HG02870 (cell line): Measurements from ENCODE around the gene RFWD3.
"Not testable (repeated sequence)": the region's sequence is repeated elsewhere in the genome, so short reads cannot be mapped to it uniquely, and the experiment has no call there.

Experiments
- ATAC-seq: cut with Tn5 transposase; IDR thresholded peaks from one replicate; pipeline ENCODE4 v1.9.1; 2021; ENCODE audit warnings: mild to moderate bottlenecking, moderate library complexity; ENCODE audit not compliant: unreplicated experiment

RFWD3 gene

DNA sequence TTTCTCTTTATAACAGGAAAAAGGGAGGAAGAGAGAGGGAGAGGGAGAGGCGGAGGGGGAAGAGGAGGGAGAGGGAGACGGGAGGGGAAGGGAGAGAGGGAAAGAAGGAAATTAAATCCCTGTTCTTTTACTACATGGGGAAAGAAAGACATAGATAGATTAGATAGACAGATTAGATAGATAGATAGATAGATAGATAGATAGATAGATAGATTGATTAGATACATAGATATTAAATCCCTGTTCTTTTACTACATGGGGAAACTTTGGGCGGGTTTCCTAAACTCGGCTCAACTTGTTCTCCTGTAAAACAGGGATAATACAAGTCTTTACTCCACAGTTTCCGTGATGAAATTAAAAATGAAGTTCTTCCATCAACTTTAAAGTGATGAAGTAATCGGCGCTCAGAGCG, 661 bp downstream of the RFWD3 start:
- ATAC-seq = no peak

DNA sequence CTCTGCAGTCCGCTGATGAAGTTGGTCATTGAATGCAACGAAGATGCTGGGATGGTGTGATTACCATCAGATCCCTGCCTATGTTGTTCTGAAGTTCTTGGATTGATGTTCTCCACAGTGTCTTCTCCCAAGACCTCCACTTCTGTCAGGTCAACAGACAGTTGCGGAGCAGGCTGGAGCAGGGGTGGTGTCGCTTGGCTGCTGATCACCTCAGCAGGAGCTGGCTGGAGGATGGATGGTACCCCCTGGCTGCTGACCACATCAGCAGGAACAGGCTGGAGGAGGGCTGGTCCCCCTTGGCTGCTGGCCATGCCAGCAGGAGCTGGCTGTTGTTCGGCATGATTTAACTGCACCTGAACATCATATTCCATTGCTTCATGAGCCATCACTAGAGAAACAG, 5.6 kb downstream of the RFWD3 start:
- ATAC-seq = no peak

DNA sequence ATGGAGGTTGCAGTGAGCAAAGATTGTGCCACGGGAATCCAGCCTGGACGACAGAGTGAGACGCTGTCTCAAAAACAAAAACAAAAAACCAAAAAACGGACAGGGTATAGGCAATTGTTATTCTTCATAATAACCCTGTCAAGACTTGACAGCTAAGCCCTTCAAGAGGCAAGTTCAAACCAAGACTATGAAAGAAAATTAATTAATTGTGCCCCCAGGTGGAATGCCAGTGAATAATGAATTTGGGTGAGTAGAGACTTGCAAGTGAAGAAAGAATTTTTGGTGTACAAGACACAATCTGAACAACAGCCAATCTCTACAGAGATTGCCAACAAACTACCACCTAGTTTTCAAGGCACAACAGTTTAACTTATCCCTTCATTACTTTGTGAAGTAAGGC, 6.3 kb downstream of the RFWD3 start:
- no peak for ATAC-seq

DNA sequence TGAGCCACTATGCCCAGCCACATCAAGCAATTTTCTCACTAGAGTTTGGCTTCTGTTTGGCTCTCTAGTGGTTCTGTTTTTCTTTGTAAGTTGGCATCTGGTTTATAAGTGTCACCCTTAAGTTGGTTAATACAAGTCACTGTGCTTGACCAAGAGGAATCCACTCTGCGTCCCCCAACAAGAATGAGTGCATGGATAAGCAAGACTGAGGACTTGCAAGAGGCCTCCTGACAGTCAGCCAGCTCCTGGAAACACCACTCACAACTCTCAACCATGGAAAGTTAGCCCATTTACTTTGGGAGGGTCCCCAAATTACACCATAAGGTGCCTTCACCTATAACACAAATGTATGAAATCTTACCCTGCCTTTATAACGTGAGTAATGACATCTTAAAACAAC, 7.6 kb downstream of the RFWD3 start:
- no peak for ATAC-seq

DNA sequence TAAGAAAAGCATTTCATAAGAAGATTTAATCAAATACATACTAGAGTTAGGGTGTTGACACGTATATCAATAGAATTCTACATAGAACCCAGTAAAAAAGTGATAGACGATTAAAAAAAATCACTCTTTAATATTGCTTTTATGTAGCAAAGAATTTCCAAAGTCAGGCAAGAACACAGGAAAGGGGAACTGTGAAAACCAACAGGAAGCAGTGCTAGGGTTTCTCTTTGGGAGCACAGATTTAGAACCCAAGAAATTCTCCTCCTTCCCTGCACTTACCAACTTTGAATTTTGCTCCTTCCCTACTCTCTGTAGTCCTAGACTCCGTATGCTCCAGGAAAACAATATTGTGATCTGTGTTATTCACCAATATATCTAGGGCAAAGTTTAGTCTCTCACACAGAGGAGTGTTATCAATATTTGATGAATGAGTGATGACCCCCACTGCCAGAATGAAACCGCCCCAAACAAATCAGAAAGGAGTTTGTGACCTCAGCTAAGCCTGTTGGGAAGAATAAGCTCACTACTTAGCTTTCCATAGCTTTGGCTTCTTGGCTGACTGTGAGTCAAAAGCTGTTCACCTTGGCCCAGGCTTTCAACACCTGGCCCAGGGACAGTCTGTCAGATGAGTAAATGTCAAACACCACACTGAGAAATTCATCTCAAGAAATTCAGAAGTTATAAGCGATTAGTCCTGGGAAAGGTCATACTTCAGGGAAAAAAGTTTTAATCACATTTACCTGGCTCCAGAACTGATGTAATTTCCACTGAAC, 8.6 kb downstream of the RFWD3 start:
- ATAC-seq = no peak

DNA sequence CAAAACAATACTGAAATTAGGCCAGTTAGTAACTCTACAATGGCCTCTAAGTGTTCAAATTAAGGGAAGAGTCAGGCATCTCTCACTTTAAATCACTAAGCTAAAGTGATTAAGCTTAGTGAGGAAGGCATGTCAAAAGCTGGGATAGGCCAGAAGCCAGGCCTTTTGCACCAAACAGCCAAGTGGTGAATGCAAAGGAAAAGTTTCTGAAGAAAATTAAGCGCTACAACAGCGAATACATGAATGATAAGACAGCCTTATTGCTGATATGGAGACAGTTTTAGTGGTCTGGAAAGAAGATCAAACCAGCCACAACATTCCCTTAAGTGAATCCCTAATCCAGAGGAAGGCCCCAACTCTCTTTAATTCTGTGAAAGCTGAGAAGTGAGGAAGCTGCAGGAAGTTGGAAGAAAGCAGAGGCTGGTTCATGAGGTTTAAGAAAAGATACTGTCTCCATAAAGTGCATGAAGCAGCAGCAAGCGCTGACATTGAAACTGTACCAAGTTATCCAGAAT, 12.1 kb downstream of the RFWD3 start:
- ATAC-seq = no peak

DNA sequence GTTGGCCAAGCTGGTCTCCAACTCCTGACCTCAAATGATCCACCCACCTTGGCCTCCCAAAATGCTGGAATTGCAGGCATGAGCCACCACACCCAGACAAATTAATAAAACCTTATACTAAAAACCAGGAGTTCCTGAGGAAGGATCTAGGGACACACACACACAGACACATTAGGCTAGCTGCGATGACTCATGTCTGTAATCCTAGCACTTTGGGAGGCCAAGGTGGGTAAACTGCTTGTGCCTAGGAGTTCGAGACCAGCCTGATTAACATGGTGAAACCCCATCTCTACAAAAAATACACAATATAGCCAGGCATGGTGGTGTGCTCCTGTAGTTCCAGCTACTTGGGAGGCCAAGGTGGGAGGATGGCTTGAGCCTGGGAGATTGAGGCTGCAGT, 13.8 kb downstream of the RFWD3 start:
- ATAC-seq = not testable (repeated sequence)

DNA sequence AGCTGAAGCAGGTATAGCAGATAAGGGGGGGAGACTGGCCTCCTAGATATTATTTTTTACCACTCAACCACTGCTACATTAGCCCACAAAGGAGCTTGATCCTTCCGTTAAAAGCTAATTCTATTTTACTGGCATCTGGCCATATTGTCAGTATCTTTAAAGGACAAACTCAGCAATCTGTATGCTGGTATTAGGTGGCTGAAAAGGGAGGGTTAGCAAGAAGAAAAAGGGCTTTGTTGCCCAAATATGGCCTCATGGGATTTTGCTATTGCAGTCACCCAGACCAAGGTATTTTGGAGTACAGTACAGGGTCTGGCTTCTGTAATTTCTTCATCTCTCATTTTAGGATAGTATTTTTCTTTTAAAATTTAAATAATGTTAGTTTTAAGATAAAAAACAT, 14.4 kb downstream of the RFWD3 start:
- ATAC-seq = no peak

DNA sequence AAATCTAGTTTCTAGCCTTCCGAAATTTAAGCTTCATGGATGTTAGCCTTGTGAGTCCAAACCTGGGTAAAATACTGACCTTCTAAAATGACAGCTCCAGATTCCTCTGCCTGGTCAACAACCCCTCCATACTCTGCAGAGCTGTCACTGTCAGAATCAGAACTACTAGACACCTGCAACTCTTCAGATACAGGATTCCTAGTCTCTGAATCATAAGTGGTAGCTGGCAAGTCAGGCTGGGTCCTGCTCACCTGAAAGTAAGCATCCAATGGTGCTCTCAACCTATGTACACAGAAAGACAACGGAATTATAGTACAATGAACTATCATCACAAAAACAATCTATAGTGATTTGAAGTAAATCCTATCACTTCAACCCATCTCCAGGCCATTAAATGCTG, 14.8 kb downstream of the RFWD3 start:
- no peak for ATAC-seq

DNA sequence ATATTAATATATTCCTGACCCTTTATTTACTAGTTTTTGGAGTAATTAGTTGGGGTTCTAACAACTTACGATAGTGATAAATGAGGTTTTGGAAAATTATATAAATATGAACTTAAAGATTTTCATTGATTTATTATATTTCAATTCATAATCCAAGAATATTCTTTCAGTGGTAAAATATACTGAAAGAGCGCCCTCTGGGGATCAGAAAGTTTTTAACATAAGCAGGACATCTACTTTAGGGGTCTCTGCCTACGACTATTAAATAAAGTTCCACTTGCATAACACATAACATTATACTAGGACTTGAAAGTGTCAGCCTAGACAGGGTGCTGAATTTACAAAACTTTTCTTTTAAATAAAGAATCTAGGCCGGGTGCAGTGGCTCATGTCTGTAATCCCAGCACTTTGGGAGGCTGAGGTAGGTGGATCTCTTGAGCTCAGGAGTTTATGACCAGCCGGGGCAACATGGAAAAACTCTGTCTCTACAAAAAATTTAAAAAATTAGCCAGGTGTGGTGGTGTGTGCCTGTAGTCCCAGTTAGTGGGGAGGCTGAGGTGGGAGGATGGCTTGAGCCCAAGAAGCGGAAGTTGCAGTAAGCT, 15.6 kb downstream of the RFWD3 start:
- no peak for ATAC-seq

DNA sequence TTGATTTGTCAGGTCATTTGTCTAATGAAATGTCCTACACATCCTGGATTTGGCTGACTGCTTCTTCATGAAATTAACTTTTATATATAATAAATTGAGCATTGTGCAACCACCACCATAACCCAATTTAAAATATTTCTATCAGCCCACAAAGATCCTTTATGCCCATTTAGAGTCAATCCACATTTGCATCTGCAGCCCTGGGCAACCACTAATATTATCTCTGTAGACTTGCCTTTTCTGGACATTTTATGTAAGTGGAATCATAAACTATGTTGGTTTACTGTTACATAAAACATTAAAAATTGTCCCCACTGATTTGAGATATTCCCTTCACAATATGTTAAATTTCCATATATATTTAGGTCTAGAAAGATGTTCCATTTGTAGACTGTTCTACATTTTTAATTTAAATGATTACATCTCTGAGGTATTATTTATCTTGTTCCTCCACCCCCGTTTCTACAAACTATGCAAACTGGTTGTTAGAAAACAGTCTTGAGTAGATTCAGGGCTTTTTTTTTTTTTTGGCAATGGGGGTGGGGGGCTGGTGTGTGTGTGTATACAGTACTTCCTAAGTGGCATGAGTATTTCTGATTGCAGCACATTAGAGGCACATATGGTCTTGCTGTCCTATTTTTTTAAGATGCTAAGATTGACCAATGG, 16.7 kb downstream of the RFWD3 start:
- ATAC-seq = no peak

DNA sequence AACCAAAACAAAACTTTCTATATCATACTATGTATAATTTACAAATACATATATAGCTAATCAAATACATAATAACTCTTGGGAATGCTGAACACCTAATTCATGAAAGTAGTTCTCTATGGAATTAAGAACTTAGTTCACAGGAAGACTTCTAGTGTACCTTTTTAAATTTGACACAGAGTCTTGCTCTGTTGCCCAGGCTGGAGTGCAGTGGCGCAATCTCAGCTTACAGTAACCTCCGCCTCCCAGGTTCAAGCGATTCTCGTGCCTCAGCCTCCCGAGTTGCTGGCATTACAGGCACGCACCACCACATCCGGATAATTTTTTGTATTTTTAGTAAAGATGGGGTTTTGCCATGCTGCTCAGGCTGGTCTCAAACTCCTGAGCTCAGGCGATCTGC, 24.7 kb downstream of the RFWD3 start:
- no peak for ATAC-seq

DNA sequence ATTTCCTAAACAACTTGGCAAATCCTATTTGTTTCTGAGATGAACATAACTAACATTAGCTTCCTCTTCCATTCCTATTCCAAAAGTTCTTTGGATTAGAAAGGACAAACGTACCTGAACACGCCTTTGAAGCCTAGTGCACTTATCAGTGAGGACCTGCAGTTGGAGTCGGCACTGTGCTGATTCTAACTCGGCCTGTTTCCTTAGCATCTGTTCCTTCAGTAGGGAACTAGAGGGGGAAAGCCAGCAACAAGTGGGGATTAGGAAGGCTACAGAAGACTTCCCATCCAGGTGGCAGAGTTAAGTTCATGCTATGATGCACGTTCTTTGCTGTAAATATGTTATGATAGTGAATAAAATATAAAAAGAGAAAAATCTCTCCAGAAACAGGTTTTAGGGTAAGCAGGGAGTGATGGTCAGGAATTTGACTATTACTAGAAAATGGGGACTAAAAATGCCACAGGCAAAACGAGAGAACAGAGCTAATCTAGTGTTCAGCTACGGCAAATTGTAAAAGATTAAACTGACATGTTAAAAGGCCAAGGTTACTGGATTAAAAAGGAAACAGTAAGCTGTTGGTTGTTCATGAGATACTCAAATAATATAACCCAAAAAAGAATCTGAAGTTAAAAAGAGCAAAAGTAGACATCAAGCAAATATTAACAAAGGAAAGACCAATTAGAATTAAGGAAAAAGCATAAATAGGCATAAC, 28.8 kb downstream of the RFWD3 start:
- no peak for ATAC-seq

DNA sequence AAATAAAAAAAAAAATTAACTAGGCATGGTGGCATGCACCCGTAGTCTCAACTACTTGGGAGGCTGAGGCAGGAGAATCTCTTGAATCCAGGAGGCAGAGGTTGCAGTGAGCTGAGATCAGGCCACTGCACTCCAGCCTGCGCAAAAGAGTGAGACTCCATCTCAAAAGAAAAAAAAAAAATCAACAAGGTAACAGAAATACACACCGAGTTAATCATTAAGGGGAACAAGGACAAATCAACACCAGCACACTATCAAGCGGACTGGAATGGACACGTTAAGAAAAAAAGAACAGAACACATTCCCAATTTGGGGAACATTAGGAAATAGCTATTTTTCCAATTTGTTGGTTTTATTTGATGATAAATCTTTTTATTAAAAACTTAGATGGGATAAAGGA, 31.4 kb downstream of the RFWD3 start:
- no peak for ATAC-seq

DNA sequence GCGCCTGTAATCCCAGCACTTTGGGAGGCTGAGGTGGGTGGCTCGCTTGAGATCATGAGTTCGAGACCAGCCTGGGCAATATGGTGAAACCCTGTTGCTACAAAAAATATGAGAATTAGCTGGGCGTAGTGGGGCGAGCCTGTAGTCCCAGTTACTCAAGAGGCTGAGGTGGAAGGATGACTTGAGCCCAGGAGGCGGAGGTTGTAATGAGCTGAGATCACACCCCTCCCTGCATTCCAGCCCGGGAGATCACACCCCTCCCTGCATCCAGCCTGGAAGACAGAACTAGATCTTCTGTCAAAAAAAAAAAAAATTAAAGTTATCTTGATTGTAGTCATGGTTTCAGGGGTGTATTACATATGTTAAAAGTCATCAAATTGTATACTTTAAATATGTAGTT, 33.0 kb downstream of the RFWD3 start:
- no peak for ATAC-seq

DNA sequence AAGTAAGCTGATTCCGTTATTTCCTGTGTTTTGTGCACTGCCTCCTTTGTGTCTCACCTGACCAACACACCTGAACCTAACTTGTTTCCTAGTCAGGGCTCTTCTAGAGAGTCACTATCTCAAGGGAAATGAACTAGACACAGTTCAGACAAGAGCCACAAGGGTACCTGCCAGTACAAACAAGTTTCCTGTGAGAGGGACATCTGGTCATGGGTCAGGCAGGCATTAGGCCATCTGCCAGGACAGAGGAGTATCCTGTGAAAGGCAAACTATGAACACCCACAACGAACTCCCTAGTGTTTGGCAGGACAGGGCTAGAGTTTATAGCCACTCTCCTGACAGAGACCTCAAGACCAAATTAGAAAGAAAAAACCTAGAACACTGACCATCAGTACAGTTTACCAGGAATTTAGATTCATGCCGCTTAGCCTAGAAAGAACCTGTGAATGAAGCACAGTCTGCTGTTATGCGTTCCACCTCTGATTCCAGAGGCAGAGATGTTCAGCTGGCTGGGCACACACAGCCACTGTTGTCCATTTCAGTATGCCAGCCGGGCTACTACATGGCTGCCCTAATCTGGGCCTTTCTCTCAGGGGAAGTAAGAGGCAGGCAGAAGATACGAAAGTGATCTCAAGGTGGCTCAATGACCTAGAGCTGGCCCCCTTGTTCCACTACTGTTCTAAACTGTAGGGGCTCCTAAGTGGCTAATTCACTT, 39.0 kb downstream of the RFWD3 start:
- ATAC-seq = no peak

DNA sequence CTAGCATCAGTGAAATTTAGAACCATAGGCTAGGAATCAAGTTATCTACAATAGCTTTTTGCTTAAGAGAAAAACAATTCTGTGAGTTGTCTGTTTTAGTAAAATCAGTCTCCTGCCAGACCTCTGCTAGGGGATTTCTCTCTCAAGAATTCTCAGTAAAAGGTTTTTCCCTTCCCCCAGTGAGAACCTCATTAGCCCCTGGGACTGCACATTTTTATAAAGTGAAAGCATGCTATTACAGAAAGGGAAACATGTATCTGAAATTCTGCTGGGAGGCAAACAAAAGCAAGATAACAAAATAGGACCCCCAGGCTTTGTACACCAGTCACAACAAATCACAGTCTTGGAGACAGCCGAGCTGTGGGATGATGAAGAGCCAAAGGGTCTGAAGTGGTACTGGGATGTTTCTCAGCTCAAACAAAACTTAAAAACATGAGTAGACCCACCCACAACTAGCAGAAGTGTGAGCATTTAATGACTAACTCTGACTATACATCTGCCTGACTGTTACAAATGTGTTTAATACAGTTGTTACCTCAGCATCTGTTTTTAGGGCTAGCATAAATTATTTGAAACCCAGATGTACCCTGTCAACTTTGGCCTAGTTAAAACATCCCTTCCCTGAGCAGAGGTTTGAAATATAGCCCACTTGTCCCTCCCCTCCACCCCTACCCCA, 39.8 kb downstream of the RFWD3 start:
- peak; percentile 61 for ATAC-seq

DNA sequence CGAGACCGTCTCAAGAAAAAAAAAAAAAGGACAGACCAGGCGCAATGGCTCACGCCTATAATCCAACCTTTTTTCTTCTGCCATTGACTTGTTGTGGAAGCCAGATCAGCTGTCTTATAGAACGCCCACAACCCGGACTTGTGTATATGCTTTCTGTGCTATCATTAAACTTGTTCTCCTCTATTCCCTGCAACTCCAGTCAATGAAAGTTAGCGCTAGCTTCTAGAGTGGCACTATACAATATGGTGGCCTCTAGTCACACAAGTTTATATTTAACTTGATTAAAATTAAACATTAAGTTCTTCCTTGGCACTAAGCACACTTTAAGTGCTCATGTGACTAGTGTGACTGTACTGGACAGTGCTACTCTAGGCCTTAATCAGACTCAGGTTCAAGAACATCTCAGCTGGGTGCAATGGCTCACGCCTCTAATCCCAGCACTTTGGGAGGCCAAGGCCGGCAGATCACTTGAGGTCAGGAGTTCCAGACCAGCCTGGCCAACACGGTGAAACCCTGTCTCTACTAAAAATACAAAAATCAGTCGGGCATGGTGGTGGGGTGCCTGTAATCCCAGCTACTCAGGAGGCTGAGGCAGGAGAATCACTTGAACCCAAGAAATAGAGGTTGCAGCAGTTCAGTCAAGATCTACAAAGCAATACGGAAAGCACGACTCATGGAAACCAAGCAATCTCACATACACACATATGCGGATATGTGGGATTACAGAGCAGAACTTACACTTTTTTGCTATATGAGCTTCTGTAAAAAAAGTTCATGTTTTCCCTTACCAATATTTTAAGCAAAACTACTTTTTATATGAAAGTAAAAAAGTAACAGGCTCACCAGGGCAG, 41.0 kb downstream of the RFWD3 start:
- ATAC-seq = no peak

DNA sequence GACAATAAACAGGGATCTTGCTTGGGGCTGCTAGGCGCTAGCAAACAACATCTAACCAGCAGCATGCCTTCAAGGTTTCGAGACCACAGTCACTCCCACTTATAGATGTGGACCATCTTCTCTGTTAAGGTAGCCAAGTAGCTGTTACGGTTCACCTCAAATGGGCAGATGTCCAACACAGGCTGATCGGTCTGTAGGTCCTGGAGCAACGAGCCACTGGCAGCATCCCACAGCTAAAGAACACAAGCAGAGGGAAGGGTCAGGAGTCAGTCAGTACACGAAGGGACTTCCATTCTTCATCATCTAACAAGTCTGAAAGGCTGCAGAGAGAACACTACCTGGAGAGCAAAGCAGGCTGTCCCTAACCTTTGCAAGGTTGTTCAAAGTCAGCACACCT, 42.8 kb downstream of the RFWD3 start:
- ATAC-seq = no peak
